ENCODE results near the gene NPC2. TPM values are rescaled to one million over a fixed set of nuclear protein-coding genes. Genes with fewer than 3 reads are reported as not detected.

NPC2 gene
- total and polyA plus RNA-seq, 2 donors (not counting 3 experiments of a cell fraction or from before 2014, with no cell fraction given), result 203 to 406 TPM

- Histone ChIP-seq H3K4me1 (ENCODE audit: control insufficient read depth, extremely low read depth, insufficient read depth, low read length) (no peaks in the 10 kb centered on the region), H3K79me2 (ENCODE audit: control insufficient read depth, insufficient read depth, low read length) (no peaks in the 10 kb centered on the region), H3K27ac (ENCODE audit: insufficient read depth, low read depth, low read length) (no peak overlapping the region), H3K4me3 (replicated peaks in 1 of 3; ENCODE audit: insufficient read depth in 1 of 3, low read depth in 1 of 3, low read length in 3 of 3) (no peak overlapping the region), H3K9me1 (replicated peaks; ENCODE audit: control insufficient read depth, extremely low read depth, insufficient read depth, low read length) (no peaks in the 10 kb centered on the region), H4K20me1 (replicated peaks; ENCODE audit: control insufficient read depth, extremely low read depth, insufficient read depth, low read length) (no peaks in the 10 kb centered on the region), H3K36me3 (ENCODE audit: control insufficient read depth in 2 of 2, extremely low read depth in 1 of 2, insufficient read depth in 2 of 2, low read length in 2 of 2) (no peaks in the 10 kb centered on the region), H3K9ac (replicated peaks; ENCODE audit: extremely low read depth, insufficient read depth, low read length) (no peak overlapping the region), H3K4me2 (ENCODE audit: insufficient read depth, low read length) (no peak overlapping the region), H2AFZ (ENCODE audit: low read depth, low read length) (no peak overlapping the region), H3K27me3 (ENCODE audit: control insufficient read depth in 2 of 2, insufficient read depth in 2 of 2, low read length in 2 of 2) (peaks cover 16 to 31% of the 10 kb centered on the region in 2 experiments), H3K9me3 (replicated peaks; ENCODE audit: control insufficient read depth, insufficient read depth, low read length) (no peaks in the 10 kb centered on the region)
- BruUV-seq (replicated peaks), result no TSS peak
- no peak for FAIRE-seq
- intact Hi-C loops (cut with micrococcal nuclease) (no loop called here), dilution Hi-C loops (cut with MboI; ENCODE audit: extremely low pct_ligation_motif_present, low sequenced_read_pairs) (no loop called here)
- CTCF ChIA-PET, result interaction anchor here (1.2 kb wide), 1 partner anchor 20 kb away, joined by 3 read pairs; no protein-coding TSS in a partner anchor
- POLR2A ChIA-PET, result no interaction called here
- TF ChIP-seq CTCF (IDR thresholded peaks at IDR 0.05; ENCODE audit: extremely low read depth in 1 of 2, insufficient read depth in 1 of 2, low read depth in 1 of 2, low read length in 2 of 2), result no peak
- no peak for TF ChIP-seq POLR2AphosphoS5 (IDR thresholded peaks at IDR 0.05; ENCODE audit: insufficient read depth, low read depth, low read length)
- no peak for TF ChIP-seq GATA2 (IDR thresholded peaks at IDR 0.05; ENCODE audit: insufficient read depth, insufficient read length, low read depth, low read length)
- no peak for TF ChIP-seq EZH2 (IDR thresholded peaks at IDR 0.05; ENCODE audit: borderline replicate concordance, low read depth, low read length, severe bottlenecking)
- TF ChIP-seq, protein P1, sequence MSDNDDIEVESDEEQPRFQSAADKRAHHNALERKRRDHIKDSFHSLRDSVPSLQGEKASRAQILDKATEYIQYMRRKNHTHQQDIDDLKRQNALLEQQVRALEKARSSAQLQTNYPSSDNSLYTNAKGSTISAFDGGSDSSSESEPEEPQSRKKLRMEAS (IDR thresholded peaks at IDR 0.05; ENCODE audit: insufficient read depth, insufficient read length), result no peak
- no peak for TF ChIP-seq FOS (IDR thresholded peaks at IDR 0.05; ENCODE audit: borderline replicate concordance, insufficient read depth, low read length)
- TF ChIP-seq POLR2A (IDR thresholded peaks at IDR 0.05; ENCODE audit: low read depth, low read length), result no peak
- no peak for TF ChIP-seq JUN (IDR thresholded peaks at IDR 0.05; ENCODE audit: borderline replicate concordance, insufficient read depth, insufficient read length, low read depth)
- no peak for TF ChIP-seq MYC (IDR thresholded peaks at IDR 0.05; ENCODE audit: low read depth, low read length)
- DNase-seq (ENCODE audit: low read depth, low spot score), result no peak
These were observed 48.2 kb downstream of the NPC2 start for GRCh38 chr14:74444866-74445265.
